HUDEP-2 (cell line): ENCODE data around the gene C1QTNF1.

ENCODE experiments used
- DNase-seq, 76 experiments: peaks; one replicate each; lab custom pipeline; 2025; ENCODE audit not compliant: unreplicated experiment in 76 of 76; lab: John Stamatoyannopoulos, UW

Gene C1QTNF1

DNA sequence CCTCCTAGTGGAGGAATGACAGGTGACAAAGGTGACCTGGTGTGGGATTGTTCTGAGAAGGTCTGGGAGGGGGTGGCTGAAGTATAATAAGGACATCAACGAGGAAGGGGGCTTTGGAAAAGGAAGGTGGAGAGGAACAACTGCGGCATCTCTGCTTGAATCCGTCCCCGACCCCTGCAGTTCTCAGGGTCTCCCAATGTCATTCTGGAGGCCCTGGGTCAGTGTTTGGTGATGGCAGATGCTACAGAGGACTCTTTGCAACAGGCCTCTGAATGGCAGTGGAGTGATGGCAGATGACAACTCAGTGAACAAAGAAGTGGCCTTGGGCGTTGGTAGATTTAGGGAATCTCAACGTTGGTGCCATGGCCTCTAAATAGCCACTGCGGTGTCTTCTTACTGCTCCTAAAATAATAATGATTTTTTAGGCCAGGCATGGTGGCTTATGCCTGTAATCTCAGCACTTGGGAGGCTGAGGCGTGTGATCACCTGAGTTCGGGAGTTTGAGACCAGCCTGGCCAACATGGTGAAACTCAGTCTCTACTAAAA lies 52.0 kb downstream of the C1QTNF1 start:
- no peak for DNase-seq

DNA sequence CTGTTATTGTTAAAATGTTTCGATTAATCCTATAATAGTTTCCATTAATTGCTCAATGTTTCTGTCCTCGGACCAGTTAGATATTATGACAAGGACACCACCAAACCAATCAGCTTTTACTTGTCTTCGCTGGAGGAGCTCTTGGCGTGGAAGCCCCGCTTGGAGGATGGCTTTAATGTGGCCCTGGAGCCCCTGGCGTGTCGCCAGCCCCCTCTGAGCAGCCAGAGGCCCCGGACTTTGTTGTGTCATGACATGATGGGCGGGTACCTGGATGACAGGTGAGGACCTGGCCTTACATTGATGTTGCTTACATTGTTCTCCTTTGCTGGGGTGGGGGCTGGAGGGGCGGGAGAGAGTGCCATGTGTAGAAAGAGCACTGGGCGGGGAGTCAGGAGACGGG lies 53.6 kb downstream of the C1QTNF1 start:
- no peak for DNase-seq

DNA sequence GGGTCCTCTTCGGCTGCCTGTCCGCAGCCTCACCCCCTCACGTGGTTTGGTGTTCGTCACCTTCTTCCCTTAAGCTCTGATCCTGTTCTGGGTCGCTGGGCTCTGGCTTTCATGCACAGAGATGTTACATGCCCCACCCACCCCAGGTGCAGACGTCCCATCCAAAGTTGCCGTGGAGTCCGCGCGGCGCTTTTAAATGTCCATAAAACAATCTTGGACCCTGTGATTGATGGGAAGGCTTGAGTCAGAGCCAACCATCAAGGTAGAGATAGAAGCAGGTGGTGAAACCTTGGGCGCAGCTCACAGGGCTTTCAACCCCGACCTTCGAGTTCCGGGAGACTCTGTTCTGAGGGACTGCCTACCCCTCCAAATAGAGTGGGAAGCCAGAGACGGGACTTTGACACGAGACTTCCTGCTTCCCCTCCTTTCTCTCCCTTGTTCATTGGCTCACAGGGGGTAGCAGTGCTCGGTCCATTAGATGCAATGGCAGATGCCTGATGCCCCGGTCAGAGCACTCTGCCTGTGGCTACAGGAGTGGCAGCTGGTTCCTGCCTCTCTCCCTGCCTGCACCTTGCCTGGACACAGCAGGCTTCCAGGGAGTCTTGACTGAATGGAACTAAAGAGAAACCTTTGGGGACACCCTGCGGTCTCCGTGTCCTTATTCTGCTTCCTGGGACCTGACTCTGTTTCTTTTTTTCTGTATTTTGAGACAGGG lies 54.7 kb downstream of the C1QTNF1 start:
- DNase-seq: no peak

DNA sequence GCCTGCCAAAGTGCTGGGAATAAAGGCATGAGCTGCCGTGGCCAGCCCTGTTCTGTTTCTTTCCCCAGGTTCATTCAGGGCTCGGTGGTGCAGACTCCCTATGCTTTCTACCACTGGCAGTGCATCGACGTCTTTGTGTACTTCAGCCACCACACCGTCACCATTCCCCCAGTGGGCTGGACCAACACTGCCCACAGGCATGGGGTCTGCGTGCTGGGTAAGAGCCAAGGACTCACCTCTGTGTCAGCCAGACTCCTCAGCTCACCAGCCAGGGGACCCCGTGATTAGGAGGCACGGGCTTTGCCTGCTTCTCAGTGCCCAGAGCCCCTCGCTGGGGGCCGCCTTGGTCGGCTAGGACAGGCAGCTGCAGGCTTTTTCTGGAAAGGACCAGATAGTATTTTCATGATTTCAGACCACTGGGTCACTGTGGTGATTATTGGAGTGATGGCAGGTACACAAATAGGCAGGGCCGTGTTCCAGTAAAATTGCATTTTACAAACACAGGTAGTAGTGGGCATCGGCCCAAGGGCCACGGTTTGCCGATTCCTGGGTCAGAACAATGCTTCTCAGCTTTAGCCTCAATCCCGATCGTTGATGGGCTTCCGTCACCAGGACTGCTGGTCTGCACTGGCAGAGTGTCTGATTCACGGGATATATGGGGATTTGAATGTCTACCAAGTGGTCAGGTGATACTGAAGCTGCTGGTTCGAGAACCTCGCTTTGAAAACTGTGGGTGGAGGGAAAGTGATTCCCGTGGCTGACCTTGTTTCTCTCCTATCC lies 55.6 kb downstream of the C1QTNF1 start:
- no peak for DNase-seq

DNA sequence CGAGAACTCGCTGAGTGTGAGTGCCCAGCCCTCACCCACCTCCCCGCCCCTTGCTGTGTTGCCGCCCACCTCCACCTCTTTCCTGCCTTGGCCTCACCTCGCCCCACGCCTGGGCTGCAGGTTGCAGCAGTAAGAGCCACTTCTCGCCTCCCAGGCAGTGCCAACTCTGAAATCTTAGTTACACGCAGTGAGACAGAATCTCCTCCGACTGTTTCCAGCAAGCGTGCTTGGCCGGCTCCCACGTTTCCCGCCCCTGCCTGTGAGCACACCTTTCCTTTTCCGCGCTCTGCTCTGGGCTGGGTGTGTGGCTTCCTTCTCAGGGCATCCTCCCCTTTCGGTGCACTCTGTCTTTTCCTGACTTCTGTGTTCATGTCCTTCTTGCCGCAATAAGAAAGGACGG lies 56.4 kb downstream of the C1QTNF1 start:
- DNase-seq: no peak

DNA sequence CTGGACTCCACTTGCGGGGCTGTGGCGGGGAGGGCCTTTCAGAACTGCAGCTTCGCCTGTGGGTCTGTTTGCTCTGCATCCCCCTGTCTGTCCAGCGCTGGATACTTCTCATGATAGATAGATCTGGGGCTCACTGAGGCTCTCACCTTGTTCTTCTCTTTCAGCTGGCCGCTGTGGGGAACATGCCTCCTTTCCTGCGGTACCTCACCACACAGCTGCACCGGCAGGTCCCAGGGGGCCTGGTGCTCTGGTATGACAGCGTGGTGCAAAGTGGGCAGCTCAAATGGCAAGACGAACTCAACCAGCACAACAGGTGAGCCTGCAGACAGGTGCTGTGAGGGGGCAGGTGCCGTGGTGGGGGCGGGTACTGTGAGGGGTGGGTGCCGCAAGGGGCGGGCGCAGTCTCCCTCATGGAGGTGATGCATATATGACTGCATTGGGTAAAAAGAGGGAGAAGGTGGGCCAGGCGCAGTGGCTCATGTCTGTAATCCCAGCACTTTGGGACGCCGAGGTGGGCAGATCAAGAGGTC lies 56.9 kb downstream of the C1QTNF1 start:
- DNase-seq: no peak

DNA sequence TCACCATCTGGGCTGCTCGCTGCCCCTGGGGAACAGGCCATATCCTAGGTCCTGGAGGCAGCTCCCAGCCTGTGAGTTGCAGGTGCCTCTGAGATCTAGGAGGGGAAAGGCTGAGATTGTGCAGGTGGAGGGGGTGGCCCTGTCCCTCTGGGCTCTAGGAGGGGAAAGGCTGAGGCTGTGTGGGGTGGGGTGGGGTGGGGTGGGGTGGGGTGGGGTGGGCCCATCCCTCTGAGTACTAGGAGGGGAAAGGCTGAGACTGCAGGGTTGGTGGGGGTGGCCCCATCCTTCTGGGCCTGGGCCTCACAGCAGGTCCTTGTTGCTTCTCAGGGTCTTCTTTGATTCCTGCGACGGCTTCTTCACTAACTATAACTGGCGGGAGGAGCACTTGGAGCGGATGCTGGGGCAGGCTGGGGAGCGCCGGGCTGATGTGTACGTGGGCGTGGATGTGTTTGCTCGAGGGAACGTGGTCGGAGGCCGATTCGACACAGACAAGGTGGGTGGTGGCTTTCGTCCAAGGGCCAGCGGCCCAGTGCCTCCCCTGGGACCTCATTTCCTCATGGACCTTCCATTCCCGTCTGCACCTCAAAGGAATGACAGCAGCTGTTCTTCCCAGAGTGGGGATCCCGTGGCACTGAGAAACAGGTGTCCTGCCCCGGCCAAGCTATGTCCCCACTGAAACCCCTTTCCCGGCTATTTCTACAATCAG lies 57.8 kb downstream of the C1QTNF1 start:
- DNase-seq: no peak

DNA sequence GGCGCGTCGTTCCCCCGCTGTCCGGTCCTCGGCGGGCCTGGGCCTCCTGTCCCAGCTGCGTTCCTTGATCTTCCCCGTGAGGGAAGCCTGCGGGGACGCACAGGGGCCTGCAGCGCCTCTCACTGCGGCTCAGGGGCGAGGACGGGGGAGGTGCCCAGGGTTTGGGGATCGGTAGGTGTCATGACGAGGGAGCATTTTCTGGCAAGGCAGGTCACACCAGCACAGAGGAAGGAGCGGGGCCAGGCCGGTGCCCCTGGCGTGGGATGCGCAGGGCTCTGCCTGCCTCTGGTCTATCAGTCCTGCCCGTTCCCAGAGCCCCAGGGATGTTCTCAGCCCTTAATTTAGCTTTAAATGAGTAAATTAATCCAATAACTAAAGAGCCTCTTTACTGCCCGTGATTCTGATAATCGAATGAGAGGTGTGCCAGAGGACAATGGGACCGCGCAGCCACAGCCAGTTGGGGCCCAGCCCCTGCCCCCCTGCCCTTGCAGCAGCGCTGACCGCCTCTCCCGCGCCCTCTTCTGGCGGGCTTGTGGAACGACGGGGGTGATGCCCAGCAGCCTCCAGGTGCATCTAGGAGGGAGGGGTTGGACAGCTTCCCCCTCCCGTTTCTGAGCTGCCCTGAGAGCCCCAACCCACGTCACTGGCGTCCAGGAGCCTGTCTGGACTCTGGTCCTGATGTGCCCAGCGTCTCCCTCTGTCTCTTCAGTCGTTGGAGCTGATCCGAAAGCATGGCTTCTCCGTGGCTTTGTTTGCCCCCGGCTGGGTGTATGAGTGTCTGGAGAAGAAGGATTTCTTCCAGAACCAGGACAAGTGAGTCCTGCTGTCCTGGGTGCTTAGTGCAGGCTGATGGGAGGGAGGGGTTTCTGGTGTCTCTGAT lies 58.6 kb downstream of the C1QTNF1 start:
- peak in 39 of 76 experiments; percentile 2 to 64 (median 22) for DNase-seq

DNA sequence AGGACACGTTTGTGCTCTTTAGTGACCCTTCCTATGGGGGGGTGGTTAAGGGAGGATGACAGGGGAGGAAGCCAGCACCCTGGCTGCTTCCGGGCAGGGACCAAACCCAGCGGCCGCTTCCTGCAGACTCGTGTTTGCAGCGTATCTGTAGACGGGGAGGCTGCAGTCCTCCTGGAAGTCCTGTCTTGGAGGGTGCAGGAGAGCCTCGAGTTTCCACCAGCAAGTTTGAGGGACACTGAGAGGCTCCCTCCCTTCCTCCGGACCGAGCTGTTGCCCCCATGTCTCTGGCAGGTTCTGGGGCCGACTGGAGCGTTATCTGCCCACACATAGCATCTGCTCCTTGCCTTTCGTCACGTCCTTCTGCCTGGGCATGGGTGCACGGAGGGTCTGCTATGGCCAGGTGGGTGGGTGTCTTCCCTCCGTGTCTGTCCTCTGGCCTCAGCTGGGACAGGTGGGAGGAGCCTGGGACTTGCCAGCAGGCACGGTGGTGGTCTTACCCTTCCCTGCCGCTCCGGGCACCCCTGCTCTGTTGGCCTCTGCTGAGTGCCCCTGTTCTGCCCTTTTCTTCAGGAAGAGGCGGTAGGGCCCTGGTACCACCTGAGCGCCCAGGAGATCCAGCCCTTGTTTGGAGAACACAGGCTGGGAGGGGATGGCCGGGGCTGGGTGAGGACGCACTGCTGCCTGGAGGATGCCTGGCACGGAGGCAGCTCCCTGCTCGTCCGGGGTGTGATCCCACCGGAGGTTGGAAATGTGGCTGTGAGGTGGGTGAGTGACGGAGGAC lies 59.4 kb downstream of the C1QTNF1 start:
- DNase-seq: no peak

DNA sequence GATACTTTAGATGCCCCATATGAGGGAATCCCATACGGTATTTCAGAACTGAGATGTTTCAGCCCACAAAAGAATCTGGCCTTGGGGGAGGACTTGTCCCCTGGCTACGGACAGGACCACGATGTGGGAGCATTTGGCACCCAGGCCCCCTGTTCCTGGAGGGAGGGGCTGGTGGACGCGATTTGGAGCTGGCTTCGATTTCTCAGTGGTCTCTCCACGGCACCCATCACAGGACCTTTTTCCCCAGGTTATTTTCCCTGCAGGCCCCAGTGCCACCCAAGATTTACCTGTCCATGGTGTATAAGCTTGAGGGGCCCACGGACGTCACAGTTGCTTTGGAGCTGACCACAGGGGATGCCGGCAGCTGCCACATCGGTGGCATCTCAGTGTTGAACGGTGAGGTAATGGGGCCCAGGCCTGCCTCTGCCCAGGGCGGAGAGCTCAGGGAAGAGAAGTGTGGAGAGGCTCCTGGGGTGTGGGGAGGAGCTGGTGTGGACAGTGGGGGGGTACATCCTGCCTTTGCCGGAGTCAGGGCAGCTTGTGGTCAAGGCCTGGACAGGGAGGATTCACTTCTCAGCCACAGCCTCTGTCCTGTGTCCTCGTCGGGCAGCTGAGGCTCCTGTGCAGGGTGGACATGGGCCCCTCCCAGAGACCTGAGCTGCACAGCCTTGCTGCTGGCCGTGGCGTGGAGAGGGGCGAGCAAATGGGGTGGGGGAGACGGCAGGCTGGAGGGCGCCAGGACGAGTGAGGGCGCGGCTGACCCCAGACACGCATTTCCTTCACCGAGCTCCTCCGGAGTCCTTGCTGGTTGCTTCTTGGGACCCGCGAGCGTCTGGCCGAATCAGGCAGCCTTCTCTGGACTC lies 60.6 kb downstream of the C1QTNF1 start:
- DNase-seq: no peak

DNA sequence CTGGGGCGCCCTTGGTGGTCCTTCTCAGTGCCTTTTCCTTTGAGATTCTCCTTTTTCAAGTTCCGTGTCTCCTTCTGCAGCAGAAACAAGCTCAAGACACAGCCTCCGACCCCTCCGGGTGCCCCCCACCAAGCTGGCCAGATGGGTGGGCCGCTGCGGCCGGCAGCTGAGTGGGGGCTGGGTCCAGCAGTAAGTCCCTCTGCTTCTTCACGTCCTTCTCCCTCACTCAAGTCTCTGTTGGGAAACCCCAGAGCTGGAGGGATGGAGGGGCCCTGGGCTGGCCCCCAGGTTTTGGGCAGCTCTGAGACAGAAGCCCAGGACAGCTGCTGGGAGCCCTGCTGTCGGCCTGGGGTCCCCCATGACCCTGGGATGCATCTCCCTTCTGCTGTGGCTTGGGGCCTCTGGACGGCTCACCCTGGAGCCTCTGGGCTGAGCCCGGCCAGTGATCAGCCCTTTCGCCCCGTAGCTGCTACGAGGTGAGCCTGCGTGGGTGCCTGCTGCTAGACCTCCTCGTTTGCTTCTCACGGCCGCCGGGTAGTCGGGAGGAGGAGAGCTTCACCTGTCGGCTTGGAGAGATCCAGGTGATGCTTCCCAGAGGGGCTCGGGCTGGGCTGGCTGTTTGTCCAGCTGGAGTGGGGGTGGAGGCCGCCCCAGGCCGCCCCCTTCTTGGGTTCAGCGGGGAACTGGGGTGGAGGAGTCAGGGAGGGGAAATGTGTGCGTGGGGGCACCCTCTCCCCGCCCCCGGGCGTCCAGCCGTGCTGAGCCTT lies 61.4 kb downstream of the C1QTNF1 start:
- DNase-seq: no peak

DNA sequence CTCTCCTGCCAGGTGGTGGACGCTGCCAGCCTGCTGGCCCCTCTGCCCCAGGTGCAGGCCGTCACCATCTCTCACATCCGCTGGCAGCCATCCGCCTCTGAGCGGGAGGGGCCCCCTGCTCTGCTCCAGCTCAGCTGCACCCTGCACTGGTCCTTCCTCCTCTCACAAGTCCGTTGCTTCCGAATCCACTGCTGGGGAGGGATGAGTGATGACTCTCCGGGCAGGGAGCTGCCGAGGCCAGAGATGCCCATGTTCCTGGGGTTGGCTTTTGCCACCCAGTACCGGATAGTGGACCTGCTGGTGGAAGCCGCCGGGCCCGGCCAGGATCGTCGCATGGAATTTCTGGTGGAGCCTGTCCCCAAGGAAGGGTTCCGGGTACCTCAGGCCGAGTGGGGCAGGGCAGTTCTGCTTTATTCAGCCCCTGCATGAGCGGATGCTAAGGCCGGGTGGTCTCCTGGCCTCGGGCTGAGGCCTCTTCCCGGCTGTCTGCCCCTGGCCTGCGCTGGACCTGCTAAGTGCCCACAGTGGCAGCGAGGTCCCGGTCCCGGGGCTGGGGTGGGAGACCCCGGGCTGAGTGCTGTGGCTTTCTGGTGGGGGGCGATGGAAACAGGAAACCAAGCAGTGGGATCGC lies 62.1 kb downstream of the C1QTNF1 start:
- no peak for DNase-seq

DNA sequence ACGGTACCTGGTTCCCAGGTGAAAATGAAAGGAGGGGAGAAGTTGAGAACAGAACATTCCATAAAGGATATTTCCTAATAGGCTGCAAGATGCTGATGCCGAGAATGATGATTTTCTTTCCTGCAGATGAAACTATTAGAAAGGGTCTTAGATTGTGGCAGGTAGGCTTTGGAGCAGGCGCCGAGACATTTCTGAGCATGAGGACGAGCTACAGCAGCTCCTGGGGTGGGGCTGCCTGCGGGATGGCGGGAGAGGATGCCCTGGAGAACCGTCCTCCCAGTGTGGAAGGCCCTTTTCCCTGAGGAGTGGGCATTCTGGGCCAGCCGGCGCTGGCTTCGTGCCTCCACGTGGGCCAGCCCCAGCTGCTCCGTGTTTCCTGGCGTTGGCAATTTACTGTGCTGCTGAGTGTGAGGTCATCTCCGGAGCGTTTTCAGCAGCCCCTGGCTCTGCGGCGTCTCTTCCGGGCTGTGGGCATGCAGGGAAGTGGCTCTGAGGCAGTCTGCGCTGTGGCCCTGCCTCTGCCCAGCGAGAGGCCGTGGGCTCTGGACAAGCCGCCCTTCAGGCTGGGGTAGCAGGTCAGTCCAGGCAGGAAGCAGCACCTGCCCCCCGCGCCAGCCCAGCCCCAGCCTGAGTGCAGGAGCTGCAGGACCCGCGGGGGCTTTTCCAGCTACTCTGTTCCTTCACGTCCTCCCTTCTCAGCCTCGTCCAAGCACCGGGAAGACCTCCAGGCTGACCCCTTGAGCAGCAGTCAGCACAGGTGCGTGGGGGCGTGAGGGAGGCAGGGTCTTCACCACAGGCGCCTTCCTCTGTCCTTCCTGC lies 62.8 kb downstream of the C1QTNF1 start:
- DNase-seq: no peak

DNA sequence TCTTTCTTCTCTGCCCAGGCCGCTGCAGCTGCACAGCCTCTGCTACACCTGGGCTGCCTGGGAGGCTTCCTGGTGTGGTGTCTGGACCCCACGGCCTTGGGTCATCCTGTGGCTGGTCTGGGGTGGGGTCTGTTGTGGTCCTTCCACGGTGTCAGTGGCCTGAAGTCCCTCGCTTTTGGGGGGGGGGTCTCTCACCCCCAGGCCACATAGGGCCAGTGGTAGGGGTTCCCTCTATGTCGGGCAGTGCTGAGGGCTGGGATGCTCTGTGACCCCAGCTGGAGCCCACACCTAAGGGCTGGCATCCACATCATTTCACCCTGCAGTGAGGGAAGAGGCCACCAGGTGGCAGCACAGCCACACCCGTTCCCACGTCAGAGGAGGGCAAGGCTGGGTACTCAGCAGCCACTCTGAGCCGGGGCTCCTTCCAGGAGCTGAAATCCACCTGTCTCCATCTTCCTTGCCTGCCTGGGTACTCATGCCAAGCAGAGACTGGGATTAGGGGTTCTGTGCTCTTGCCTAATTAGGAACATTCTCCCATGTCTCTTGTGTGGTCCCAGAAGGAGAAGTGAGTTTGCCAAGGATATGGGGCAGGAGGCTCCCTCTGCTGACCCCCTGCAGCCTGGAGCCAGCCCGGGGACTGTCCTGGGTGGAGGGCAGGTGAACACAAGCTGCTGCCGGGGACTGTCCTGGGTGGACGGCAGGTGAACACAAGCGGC lies 63.6 kb downstream of the C1QTNF1 start:
- peak in 55 of 76 experiments; percentile 4 to 67 (median 37) for DNase-seq

DNA sequence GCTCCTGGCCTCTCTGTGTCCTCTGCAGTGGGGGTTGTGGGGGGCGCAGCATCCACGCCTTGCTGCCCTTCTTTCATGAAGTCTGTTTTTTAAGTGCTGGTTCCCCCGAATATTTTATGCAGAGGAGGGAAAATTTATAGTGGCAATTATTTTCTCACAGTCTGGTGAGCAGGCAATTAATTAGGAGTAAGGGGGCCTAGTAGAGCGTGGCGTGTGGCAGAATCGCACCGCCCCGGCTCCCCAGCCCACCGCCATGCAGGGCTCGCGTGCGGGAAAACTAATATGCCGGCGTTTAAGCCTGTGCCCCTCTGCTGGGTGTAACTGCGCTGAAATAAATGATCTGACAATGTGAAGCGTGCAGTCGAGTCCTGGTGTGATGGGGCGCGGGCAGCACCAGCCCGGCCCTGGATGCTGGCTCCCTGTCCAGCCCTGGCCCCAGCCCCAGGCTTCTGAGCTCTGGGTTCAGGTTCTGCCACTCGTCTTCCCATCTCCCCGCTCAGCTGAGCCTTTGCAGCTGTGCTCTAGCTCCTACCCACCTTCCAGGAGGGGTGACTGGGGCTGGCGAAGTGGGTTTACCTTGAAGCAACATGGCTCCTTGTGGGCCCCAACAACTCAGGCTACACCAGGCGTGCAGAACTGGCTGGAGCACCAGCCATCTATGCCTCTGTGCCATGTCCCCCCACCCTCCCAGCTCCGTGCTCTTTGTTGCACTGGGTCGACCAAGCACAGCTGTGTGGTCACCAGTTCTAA lies 64.5 kb downstream of the C1QTNF1 start:
- no peak for DNase-seq
